Measurements from ENCODE around the gene SCRN1. TPM values are rescaled to one million over a fixed set of nuclear protein-coding genes. Genes with fewer than 3 reads are reported as not detected.

SCRN1 gene
- total RNA-seq: 33.5 and 35.5 TPM in 2 replicates

GRCh38 chr7:29989257-29989995 lies at the start of gene SCRN1:
TSS of gene SCRN1 (minus strand) at chr7:29989801. CDS start at chr7:29969067, 20,734 bp downstream.
- no peak for TF ChIP-seq CTCF (IDR thresholded peaks at IDR 0.05; ENCODE audit: insufficient read depth, low read length, severe bottlenecking)
- FAIRE-seq: no peak
- DNase-seq (ENCODE audit: low read depth): no peak
- Histone ChIP-seq H3K36me3 (ENCODE audit: control insufficient read depth, insufficient read depth, low read length) (no peaks in the 10 kb centered on the region), H3K4me3 (ENCODE audit: low read depth, low read length) (peak within 1 kb of the TSS; percentile 91), H3K27me3 (ENCODE audit: control insufficient read depth, insufficient read depth, low read length) (no peaks in the 10 kb centered on the region)

DNA sequence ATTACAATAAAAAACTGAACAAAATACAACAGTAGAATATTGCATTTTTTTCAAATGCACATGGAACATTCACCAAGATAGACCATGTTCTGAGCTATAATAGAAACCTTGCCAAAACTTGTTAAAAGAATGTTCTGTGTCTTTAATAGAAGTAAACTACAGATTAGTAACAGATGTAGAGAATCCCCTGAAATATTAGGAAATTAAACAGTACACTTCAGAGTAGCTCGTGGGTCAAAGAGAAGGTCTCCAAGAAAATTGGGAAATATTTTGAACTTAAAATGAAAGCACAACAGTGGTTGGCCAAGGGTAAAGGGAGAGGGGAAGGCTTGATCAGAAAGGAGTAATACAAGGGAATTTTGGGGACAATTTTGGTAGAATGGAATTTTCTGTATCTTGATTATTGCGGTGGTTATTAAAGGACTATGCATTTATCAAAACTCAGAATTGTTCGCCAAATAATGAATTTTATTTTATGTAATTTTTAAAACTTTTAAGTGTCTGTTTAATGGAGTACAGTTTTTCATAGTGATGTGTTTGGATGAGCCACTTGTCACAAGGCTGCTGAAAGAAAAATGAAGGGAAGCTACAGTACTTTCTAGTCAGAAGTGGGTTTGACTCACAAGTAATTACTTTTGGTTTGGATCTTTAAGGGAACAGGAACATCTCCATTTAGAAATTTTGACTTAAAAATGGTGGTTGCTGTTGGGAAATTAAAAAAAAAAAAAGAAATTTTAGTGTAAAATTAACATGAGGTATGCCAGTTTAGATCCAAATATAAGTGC lies 48.8 kb upstream of the SCRN1 start:
- no peaks in the 10 kb centered on the region for H3K36me3 ChIP-seq (ENCODE audit: control insufficient read depth, insufficient read depth, low read length)
- TF ChIP-seq CTCF (IDR thresholded peaks at IDR 0.05; ENCODE audit: insufficient read depth, low read length, severe bottlenecking): no peak
- FAIRE-seq: no peak
- no peak overlapping the region for H3K4me3 ChIP-seq (ENCODE audit: low read depth, low read length)
- no peak for DNase-seq (ENCODE audit: low read depth)
- no peaks in the 10 kb centered on the region for H3K27me3 ChIP-seq (ENCODE audit: control insufficient read depth, insufficient read depth, low read length)

- no peaks in the 10 kb centered on the region for H3K27me3 ChIP-seq (ENCODE audit: control insufficient read depth, insufficient read depth, low read length)
- no peaks in the 10 kb centered on the region for H3K36me3 ChIP-seq (ENCODE audit: control insufficient read depth, insufficient read depth, low read length)
- no peak for TF ChIP-seq CTCF (IDR thresholded peaks at IDR 0.05; ENCODE audit: insufficient read depth, low read length, severe bottlenecking)
- H3K4me3 ChIP-seq (ENCODE audit: low read depth, low read length): no peak overlapping the region
- DNase-seq (ENCODE audit: low read depth): no peak
- FAIRE-seq: no peak
Measured at GRCh38 chr7:30036220-30036619, 46.6 kb upstream of the SCRN1 start.

DNA sequence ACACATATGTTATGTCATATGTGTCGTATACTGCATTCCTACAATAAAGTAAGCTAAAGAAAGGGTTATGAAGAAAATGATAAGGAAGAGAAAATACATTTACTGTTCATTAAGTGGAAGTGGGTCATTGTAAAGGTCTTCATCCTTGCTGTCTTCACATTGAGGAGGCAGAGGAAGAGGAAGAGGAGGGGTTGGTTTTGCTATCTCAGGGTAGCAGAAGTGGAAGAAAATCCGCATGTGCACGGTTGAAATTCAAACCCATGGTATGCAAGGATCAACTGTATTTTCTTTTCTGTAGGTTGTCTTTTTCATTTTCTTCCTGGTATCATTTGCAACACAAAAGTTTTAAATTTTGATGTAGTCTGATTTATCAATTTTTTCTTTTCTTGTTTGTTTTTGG lies 44.9 kb upstream of the SCRN1 start:
- FAIRE-seq: peak; percentile 36
- H3K36me3 ChIP-seq (ENCODE audit: control insufficient read depth, insufficient read depth, low read length): no peaks in the 10 kb centered on the region
- H3K27me3 ChIP-seq (ENCODE audit: control insufficient read depth, insufficient read depth, low read length): no peaks in the 10 kb centered on the region
- DNase-seq (ENCODE audit: low read depth): no peak
- TF ChIP-seq CTCF (IDR thresholded peaks at IDR 0.05; ENCODE audit: insufficient read depth, low read length, severe bottlenecking): no peak
- no peak overlapping the region for H3K4me3 ChIP-seq (ENCODE audit: low read depth, low read length)

- DNase-seq (ENCODE audit: low read depth): peak; percentile 29
- no peak for FAIRE-seq
Measured at GRCh38 chr7:30032310-30033125, 42.9 kb upstream of the SCRN1 start.

More at GRCh38 chr7:30032310-30033125, 42.9 kb upstream of the SCRN1 start:
- H3K36me3 ChIP-seq (ENCODE audit: control insufficient read depth, insufficient read depth, low read length): no peaks in the 10 kb centered on the region
- H3K27me3 ChIP-seq (ENCODE audit: control insufficient read depth, insufficient read depth, low read length): no peaks in the 10 kb centered on the region
- H3K4me3 ChIP-seq (ENCODE audit: low read depth, low read length): no peak overlapping the region
- no peak for TF ChIP-seq CTCF (IDR thresholded peaks at IDR 0.05; ENCODE audit: insufficient read depth, low read length, severe bottlenecking)
